Cerebellar nuclear complex (tissue), 1 donor: Measurements from ENCODE around the gene NAALADL2.

Experiments
- DNase-seq, 2 experiments: peaks; one replicate each; lab custom pipeline; 2025; lab: John Stamatoyannopoulos, UW

The NAALADL2 gene

GRCh38 chr3:174859114-174859735 lies at the start of gene NAALADL2:
Gene NAALADL2 (plus strand): TSS chr3:174859334.
- DNase-seq, result no peak

- DNase-seq, result no peak
Measured at GRCh38 chr3:174810254-174810653, 48.9 kb upstream of the NAALADL2 start.

- DNase-seq, result no peak
Measured at GRCh38 chr3:174812172-174812862, 46.8 kb upstream of the NAALADL2 start.

- no peak for DNase-seq
Measured at GRCh38 chr3:174815750-174816149, 43.4 kb upstream of the NAALADL2 start.

- DNase-seq, result no peak
Measured at GRCh38 chr3:174820885-174821284, 38.2 kb upstream of the NAALADL2 start.

GRCh38 chr3:174821477-174821876 lies 37.7 kb upstream of the NAALADL2 start:
- DNase-seq, result no peak

- no peak for DNase-seq
Measured at GRCh38 chr3:174822320-174822719, 36.8 kb upstream of the NAALADL2 start.

GRCh38 chr3:174826069-174826468 lies 33.1 kb upstream of the NAALADL2 start:
- no peak for DNase-seq

- no peak for DNase-seq
Measured at GRCh38 chr3:174844746-174845145, 14.4 kb upstream of the NAALADL2 start.

- DNase-seq, result no peak
Measured at GRCh38 chr3:174846055-174846454, 13.1 kb upstream of the NAALADL2 start.

- no peak for DNase-seq
Measured at GRCh38 chr3:174854987-174855386, 4.1 kb upstream of the NAALADL2 start.

- DNase-seq, result no peak
Measured at GRCh38 chr3:174857301-174857700, 1.8 kb upstream of the NAALADL2 start.

GRCh38 chr3:174858353-174858752 lies 781 bp upstream of the NAALADL2 start:
- DNase-seq, result no peak

- no peak for DNase-seq
Measured at GRCh38 chr3:174859756-174860155, 622 bp downstream of the NAALADL2 start.

GRCh38 chr3:174862101-174862500 lies 3.0 kb downstream of the NAALADL2 start:
- DNase-seq, result no peak

- no peak for DNase-seq
Measured at GRCh38 chr3:174862666-174863065, 3.5 kb downstream of the NAALADL2 start.

GRCh38 chr3:174863488-174863887 lies 4.4 kb downstream of the NAALADL2 start:
- no peak for DNase-seq

GRCh38 chr3:174869448-174869847 lies 10.3 kb downstream of the NAALADL2 start:
- DNase-seq, result no peak

GRCh38 chr3:174873832-174874657 lies 14.9 kb downstream of the NAALADL2 start:
- no peak for DNase-seq

- no peak for DNase-seq
Measured at GRCh38 chr3:174882789-174883188, 23.7 kb downstream of the NAALADL2 start.

- DNase-seq, result no peak
Measured at GRCh38 chr3:174883881-174884675, 24.9 kb downstream of the NAALADL2 start.
